GM23338 (cell line): Measurements from ENCODE around the gene C17orf114.

Source experiments
- ATAC-seq: fragments of 200-7000 bp; cut with Tn5 transposase; 3 replicates; pipeline ENCODE4 v1.9.1; 2020
- DNase-seq: peaks from one replicate; pipeline ENCODE4 v3.0.0-alpha.2; 2015; ENCODE audit warnings: low spot score
- H2AFZ ChIP-seq: fragments of 200-600 bp; sonication (generic); 2 replicates; pipeline ENCODE4 v1.8.0; 2016; ENCODE audit warnings: antibody characterized with exemption, mild to moderate bottlenecking, moderate library complexity
- H3F3A ChIP-seq: fragments of 200-600 bp; sonication (generic); replicated peaks from 2 replicates; pipeline ENCODE4 v1.8.0; 2017; ENCODE audit warnings: antibody characterized with exemption, mixed run types, low read depth
- H3K27ac ChIP-seq: fragments of 200-600 bp; sonication (generic); 2 replicates; pipeline ENCODE4 v1.6.1; 2016; ENCODE audit warnings: low read depth
- H3K27me3 ChIP-seq: fragments of 200-600 bp; sonication (generic); 2 replicates; pipeline ENCODE4 v1.8.0; 2016; ENCODE audit warnings: mild to moderate bottlenecking, mixed run types, moderate library complexity; ENCODE audit not compliant: insufficient read depth
- H3K36me3 ChIP-seq: fragments of 200-600 bp; sonication (generic); 2 replicates; pipeline ENCODE4 v1.8.0; 2016; ENCODE audit warnings: mild to moderate bottlenecking; ENCODE audit not compliant: insufficient read depth
- H3K4me1 ChIP-seq: fragments of 200-600 bp; sonication (generic); 2 replicates; pipeline ENCODE4 v1.8.0; 2016; ENCODE audit warnings: mild to moderate bottlenecking, moderate library complexity; ENCODE audit not compliant: insufficient read depth
- H3K4me2 ChIP-seq: fragments of 200-600 bp; sonication (generic); 2 replicates; pipeline ENCODE4 v1.7.1; 2017; ENCODE audit warnings: mixed run types
- H3K4me3 ChIP-seq: fragments of 200-600 bp; sonication (generic); 2 replicates; pipeline ENCODE4 v1.6.1; 2016; ENCODE audit warnings: mixed run types
- H3K79me2 ChIP-seq: fragments of 200-600 bp; sonication (generic); replicated peaks from 2 replicates; pipeline ENCODE4 v1.8.0; 2017; ENCODE audit warnings: mild to moderate bottlenecking; ENCODE audit not compliant: insufficient read depth
- H3K9me2 ChIP-seq: fragments of 200-600 bp; sonication (generic); 2 replicates; pipeline ENCODE4 v1.8.0; 2017; ENCODE audit not compliant: insufficient read depth
- H4K20me1 ChIP-seq: fragments of 200-600 bp; sonication (generic); replicated peaks from 2 replicates; pipeline ENCODE4 v1.8.0; 2017; ENCODE audit warnings: mild to moderate bottlenecking; ENCODE audit not compliant: insufficient read depth
- H3K27ac Mint-ChIP-seq: 2 replicates; pipeline ENCODE4 v1.8.0; 2020; ENCODE audit warnings: inconsistent platforms, mild to moderate bottlenecking, moderate library complexity, mixed read lengths
- H3K27me3 Mint-ChIP-seq: 3 replicates; pipeline ENCODE4 v1.8.0; 2022; ENCODE audit warnings: low read depth, mild to moderate bottlenecking, moderate library complexity, mixed read lengths, inconsistent platforms; ENCODE audit not compliant: insufficient read depth, poor library complexity
- H3K36me3 Mint-ChIP-seq: 3 replicates; pipeline ENCODE4 v1.8.0; 2021; ENCODE audit warnings: low read depth, mild to moderate bottlenecking, inconsistent platforms, moderate library complexity, mixed read lengths
- H3K4me1 Mint-ChIP-seq: 3 replicates; pipeline ENCODE4 v1.8.0; 2020; ENCODE audit warnings: mild to moderate bottlenecking, inconsistent platforms, mixed read lengths
- H3K4me3 Mint-ChIP-seq: 3 replicates; pipeline ENCODE4 v1.8.0; 2021; ENCODE audit warnings: moderate library complexity, mild to moderate bottlenecking, inconsistent platforms, mixed read lengths
- H3K9me3 Mint-ChIP-seq: 3 replicates; pipeline ENCODE4 v1.8.0; 2020; ENCODE audit warnings: moderate library complexity, mild to moderate bottlenecking, inconsistent platforms, mixed read lengths
- CREB1 ChIP-seq: fragments of 250-450 bp; sonication (Bioruptor Pico); IDR thresholded peaks from 2 replicates; pipeline ENCODE4 v1.5.0; 2020; ENCODE audit warnings: low read depth, mild to moderate bottlenecking, moderate library complexity
- CTCF ChIP-seq, 2 experiments: fragments of 200-600 bp in 1 of 2; sonication (generic) in 1 of 2; conservative IDR thresholded peaks; 2 replicates each; pipeline versions ENCODE4 v1.5.1 to v1.6.1; 2016 to 2017; ENCODE audit warnings: antibody characterized with exemption in 2 of 2, low read depth in 2 of 2, mild to moderate bottlenecking in 2 of 2, moderate library complexity in 1 of 2
- ETS1 ChIP-seq: IDR thresholded peaks from 2 replicates; pipeline ENCODE4 v1.6.1; 2016; ENCODE audit warnings: antibody characterized with exemption
- EZH2phosphoT487 ChIP-seq: fragments of 200-600 bp; sonication (generic); IDR thresholded peaks from one replicate; pipeline ENCODE4 v1.8.1; 2018; ENCODE audit warnings: antibody characterized with exemption; ENCODE audit not compliant: unreplicated experiment
- POLR2AphosphoS5 ChIP-seq: IDR thresholded peaks from 2 replicates; pipeline ENCODE4 v1.6.1; 2016; ENCODE audit warnings: antibody characterized with exemption, low read depth
- STAT1 ChIP-seq: IDR thresholded peaks from one replicate; pipeline ENCODE4 v1.6.1; 2016; ENCODE audit warnings: antibody characterized with exemption; ENCODE audit not compliant: unreplicated experiment
- ZNF462 ChIP-seq: fragments of 250-450 bp; sonication (Bioruptor Pico); IDR thresholded peaks from 2 replicates; pipeline ENCODE4 v1.5.0; 2020; ENCODE audit warnings: mild to moderate bottlenecking, moderate library complexity

Gene C17orf114

GRCh38 chr17:4789951-4790704 lies 12.0 kb downstream of the C17orf114 start:
- H3K4me1 ChIP-seq = peaks cover 30% of the 10 kb centered on the region
- peak overlapping the region; percentile 82 for H3K4me3 Mint-ChIP-seq
- H3K36me3 ChIP-seq = no peaks in the 10 kb centered on the region
- peaks cover 5% of the 10 kb centered on the region; the same call in 1 of the 3 replicates for H3K36me3 Mint-ChIP-seq
- peaks cover 19% of the 10 kb centered on the region; the same call in 1 of the 2 replicates for H3F3A ChIP-seq
- ATAC-seq (peak; percentile 79), DNase-seq (peak; percentile 79)
- TF ChIP-seq POLR2AphosphoS5 = peak; percentile 47
- TF ChIP-seq ZNF462 (CRISPR knock-in tag) = no peak
- peak; percentile 32 to 68 for TF ChIP-seq CTCF (conservative IDR thresholded peaks at IDR 0.05; ENCODE audit: low read depth in 2 of 2)
- no peak for TF ChIP-seq EZH2phosphoT487
- TF ChIP-seq STAT1 = no peak
- peak; percentile 37; the same call in 1 of the 2 replicates for TF ChIP-seq ETS1
- peak; percentile 85 for TF ChIP-seq CREB1 (CRISPR knock-in tag)
- H3K27me3 Mint-ChIP-seq = peaks cover 40% of the 10 kb centered on the region
- H3K4me1 Mint-ChIP-seq = peaks cover 23% of the 10 kb centered on the region
- no peaks in the 10 kb centered on the region for H3K79me2 ChIP-seq
- H3K27me3 ChIP-seq = peaks cover 42% of the 10 kb centered on the region
- H3K4me2 ChIP-seq = peak overlapping the region; percentile 99
- no peak overlapping the region for H3K27ac ChIP-seq
- no peak overlapping the region for H3K27ac Mint-ChIP-seq
- peak overlapping the region; percentile 88 for H2AFZ ChIP-seq
- no peaks in the 10 kb centered on the region for H4K20me1 ChIP-seq
- no peaks in the 10 kb centered on the region; the same call in 2 of the 3 replicates for H3K9me3 Mint-ChIP-seq
- no peaks in the 10 kb centered on the region for H3K9me2 ChIP-seq
- H3K4me3 ChIP-seq = peak overlapping the region; percentile 87
